ENCODE measurements around the gene PON3.

GRCh38 chr7:95320651-95321050 is 75.5 kb downstream of the PON3 start:
- TF ChIP-seq CTCF (conservative IDR thresholded peaks at IDR 0.05; ENCODE audit: low read depth in 2 of 2) (no peak), POLR2AphosphoS5 (IDR thresholded peaks at IDR 0.05; ENCODE audit: low read depth) (no peak), EZH2phosphoT487 (IDR thresholded peaks at IDR 0.05; ENCODE audit: unreplicated experiment) (no peak), REST (IDR thresholded peaks at IDR 0.05; ENCODE audit: unreplicated experiment) (no peak)
